Smooth muscle cell of bladder (primary cell): Measurements from ENCODE around the gene UBE2G2. TPM values are rescaled to one million over a fixed set of nuclear protein-coding genes. Genes with fewer than 3 reads are reported as not detected.

ENCODE experiments used
- total RNA-seq: library from RNA; depleted of rRNA; stranded (reverse); fragments of >200 nt; gene quantifications from 2 replicates; pipeline ENCODE4 v1.2.3, GENCODE V29; 2014

Gene UBE2G2
- total RNA-seq, result 45.4 and 85.0 TPM in 2 replicates

GRCh38 chr21:44801468-44802395, at the start of gene UBE2G2:
Gene UBE2G2, minus strand, starts transcription at chr21:44801820. Its CDS starts 72 bp downstream, at chr21:44801748.

GRCh38 chr21:44817914-44818639, 16.5 kb upstream of the UBE2G2 start, which contains the start of gene SUMO3:
Gene SUMO3, minus strand, starts transcription at chr21:44818062. Its CDS starts 94 bp downstream, at chr21:44817968.

Other genes with a start within 250 kb of the UBE2G2 start
- not detected in 2 replicates for gene KRTAP10-3, start 243.0 kb downstream of the UBE2G2 start, total RNA-seq
- not detected in 2 replicates for gene KRTAP10-4, start 228.1 kb downstream of the UBE2G2 start, total RNA-seq
- gene KRTAP10-5, start 221.2 kb downstream of the UBE2G2 start, total RNA-seq, result not detected in 2 replicates
- gene KRTAP10-6, start 209.3 kb downstream of the UBE2G2 start, total RNA-seq, result not detected in 2 replicates
- gene KRTAP10-7, start 201.2 kb downstream of the UBE2G2 start, total RNA-seq, result not detected in 2 replicates
- gene KRTAP10-8, start 189.7 kb downstream of the UBE2G2 start, total RNA-seq, result not detected in 2 replicates
- gene KRTAP10-9, start 174.7 kb downstream of the UBE2G2 start, total RNA-seq, result not detected in 2 replicates
- not detected in 2 replicates for gene KRTAP10-10, start 164.5 kb downstream of the UBE2G2 start, total RNA-seq
- not detected in 2 replicates for gene KRTAP10-11, start 155.4 kb downstream of the UBE2G2 start, total RNA-seq
- gene KRTAP12-4, start 147.2 kb downstream of the UBE2G2 start, total RNA-seq, result not detected in 2 replicates
- gene KRTAP12-3, start 143.9 kb downstream of the UBE2G2 start, total RNA-seq, result not detected in 2 replicates
- not detected in 2 replicates for gene KRTAP12-2, start 134.9 kb downstream of the UBE2G2 start, total RNA-seq
- gene KRTAP12-1, start 119.7 kb downstream of the UBE2G2 start, total RNA-seq, result not detected in 2 replicates
- gene KRTAP10-12, start 104.6 kb downstream of the UBE2G2 start, total RNA-seq, result not detected in 2 replicates
- not detected in 2 replicates for gene TSPEAR, start 90.2 kb downstream of the UBE2G2 start, total RNA-seq
- gene SUMO3, start 16.2 kb upstream of the UBE2G2 start, total RNA-seq, result 64.4 and 67.0 TPM in 2 replicates
- 268 and 335 TPM in 2 replicates for gene PTTG1IP, start 71.9 kb upstream of the UBE2G2 start, total RNA-seq
- under 0.01 TPM in 1 of 2 replicates, not detected in the other for gene ITGB2, start 119.1 kb upstream of the UBE2G2 start, total RNA-seq
- gene SLX9, start 138.2 kb upstream of the UBE2G2 start, total RNA-seq, result 26.8 and 28.3 TPM in 2 replicates